ENCODE data around the gene FAM163B.

Gene FAM163B

GRCh38 chr9:133635098-133635497 lies 25.9 kb upstream of the FAM163B start:
- H3K4me3 ChIP-seq (replicated peaks; ENCODE audit: low read depth, low read length), result no peak overlapping the region
- TF ChIP-seq, protein P1, sequence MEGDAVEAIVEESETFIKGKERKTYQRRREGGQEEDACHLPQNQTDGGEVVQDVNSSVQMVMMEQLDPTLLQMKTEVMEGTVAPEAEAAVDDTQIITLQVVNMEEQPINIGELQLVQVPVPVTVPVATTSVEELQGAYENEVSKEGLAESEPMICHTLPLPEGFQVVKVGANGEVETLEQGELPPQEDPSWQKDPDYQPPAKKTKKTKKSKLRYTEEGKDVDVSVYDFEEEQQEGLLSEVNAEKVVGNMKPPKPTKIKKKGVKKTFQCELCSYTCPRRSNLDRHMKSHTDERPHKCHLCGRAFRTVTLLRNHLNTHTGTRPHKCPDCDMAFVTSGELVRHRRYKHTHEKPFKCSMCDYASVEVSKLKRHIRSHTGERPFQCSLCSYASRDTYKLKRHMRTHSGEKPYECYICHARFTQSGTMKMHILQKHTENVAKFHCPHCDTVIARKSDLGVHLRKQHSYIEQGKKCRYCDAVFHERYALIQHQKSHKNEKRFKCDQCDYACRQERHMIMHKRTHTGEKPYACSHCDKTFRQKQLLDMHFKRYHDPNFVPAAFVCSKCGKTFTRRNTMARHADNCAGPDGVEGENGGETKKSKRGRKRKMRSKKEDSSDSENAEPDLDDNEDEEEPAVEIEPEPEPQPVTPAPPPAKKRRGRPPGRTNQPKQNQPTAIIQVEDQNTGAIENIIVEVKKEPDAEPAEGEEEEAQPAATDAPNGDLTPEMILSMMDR (IDR thresholded peaks at IDR 0.05; ENCODE audit: low read length, missing control alignments), result no peak

GRCh38 chr9:133634081-133634691 lies 25.0 kb upstream of the FAM163B start:
- DNase-seq (ENCODE audit: low read depth), result no peak
- TF ChIP-seq, protein P1 (IDR thresholded peaks at IDR 0.05; ENCODE audit: low read length, missing control alignments), result no peak
- H3K4me3 ChIP-seq (replicated peaks; ENCODE audit: low read depth, low read length), result no peak overlapping the region

More at GRCh38 chr9:133635098-133635497, 25.9 kb upstream of the FAM163B start:
- no peak for DNase-seq (ENCODE audit: low read depth)

- TF ChIP-seq, protein P1 (IDR thresholded peaks at IDR 0.05; ENCODE audit: low read length, missing control alignments), result no peak
- no peak overlapping the region for H3K4me3 ChIP-seq (replicated peaks; ENCODE audit: low read depth, low read length)
- no peak for DNase-seq (ENCODE audit: low read depth)
Measured at GRCh38 chr9:133633681-133634080, 24.5 kb upstream of the FAM163B start.

GRCh38 chr9:133632806-133633680 lies 23.9 kb upstream of the FAM163B start:
- TF ChIP-seq, protein P1 (IDR thresholded peaks at IDR 0.05; ENCODE audit: low read length, missing control alignments), result no peak
- no peak for DNase-seq (ENCODE audit: low read depth)
- H3K4me3 ChIP-seq (replicated peaks; ENCODE audit: low read depth, low read length), result no peak overlapping the region

DNA sequence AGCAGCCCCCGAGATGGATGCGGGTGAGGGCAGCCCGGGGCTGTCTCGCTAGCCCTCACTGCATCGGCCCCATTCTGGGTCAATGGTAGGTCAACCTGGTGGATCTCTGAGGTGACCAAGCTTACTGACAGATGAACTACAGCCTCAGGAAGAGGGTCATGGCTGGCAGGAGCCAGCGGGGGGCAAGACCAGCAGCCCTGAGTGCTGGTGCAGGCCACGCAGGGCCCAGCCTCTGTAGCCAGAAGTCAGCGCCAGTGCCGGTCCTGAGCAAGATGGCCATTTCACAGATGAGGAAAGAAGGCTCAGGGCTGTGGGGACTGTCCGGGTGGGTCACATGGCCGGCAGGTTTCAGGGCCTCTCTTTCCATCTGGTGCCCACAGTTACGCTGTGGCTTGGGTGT lies 21.9 kb upstream of the FAM163B start:
- no peak overlapping the region for H3K4me3 ChIP-seq (replicated peaks; ENCODE audit: low read depth, low read length)
- no peak for DNase-seq (ENCODE audit: low read depth)
- TF ChIP-seq, protein P1 (IDR thresholded peaks at IDR 0.05; ENCODE audit: low read length, missing control alignments), result no peak

- H3K4me3 ChIP-seq (replicated peaks; ENCODE audit: low read depth, low read length), result no peak overlapping the region
- TF ChIP-seq, protein P1 (IDR thresholded peaks at IDR 0.05; ENCODE audit: low read length, missing control alignments), result no peak
- DNase-seq (ENCODE audit: low read depth), result no peak
Measured at GRCh38 chr9:133629221-133630110, 20.3 kb upstream of the FAM163B start.

All from fibroblast of pulmonary artery (primary cell).